HG03520 (cell line): ENCODE data around the gene DOK4.

Experiments
- ATAC-seq: cut with Tn5 transposase; IDR thresholded peaks from one replicate; pipeline ENCODE4 v1.9.1; 2021; ENCODE audit warnings: mild to moderate bottlenecking, moderate library complexity; ENCODE audit not compliant: unreplicated experiment

The DOK4 gene

GRCh38 chr16:57478396-57479204, 7.7 kb downstream of the DOK4 start:
- ATAC-seq, result no peak

DNA sequence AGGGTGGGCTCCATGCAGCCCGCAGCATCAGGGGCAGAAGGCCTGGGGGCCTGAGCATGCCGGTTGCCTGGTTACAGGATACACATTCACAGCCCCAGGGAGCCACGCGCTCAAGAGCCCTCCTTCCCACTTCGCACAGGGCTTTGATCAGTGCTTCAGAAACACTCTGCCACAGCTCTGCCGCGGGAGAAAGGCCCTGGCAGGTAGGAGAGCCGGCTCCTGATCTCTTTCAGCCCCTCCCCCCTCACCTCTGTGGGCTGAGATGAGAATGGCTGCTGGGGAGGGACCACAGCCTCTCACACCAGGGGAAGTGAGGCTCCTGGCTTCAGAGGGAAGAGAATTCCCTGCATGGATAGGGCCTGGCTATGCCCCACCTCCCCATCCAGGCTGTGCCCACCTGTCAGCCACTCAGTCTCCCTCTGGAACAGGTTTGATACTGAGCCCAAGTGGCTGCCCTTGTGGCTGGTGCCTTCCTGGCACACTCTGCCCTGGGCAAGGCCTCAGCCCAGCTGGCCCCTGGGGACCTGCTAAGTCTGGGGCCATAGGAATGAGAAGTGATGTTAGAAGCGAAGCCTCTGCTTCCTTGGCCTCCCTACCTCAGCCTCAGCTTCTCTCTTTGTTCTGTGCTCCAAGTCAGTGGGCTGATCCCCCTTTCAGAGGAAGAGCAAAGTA, 8.6 kb downstream of the DOK4 start:
- ATAC-seq, result no peak

DNA sequence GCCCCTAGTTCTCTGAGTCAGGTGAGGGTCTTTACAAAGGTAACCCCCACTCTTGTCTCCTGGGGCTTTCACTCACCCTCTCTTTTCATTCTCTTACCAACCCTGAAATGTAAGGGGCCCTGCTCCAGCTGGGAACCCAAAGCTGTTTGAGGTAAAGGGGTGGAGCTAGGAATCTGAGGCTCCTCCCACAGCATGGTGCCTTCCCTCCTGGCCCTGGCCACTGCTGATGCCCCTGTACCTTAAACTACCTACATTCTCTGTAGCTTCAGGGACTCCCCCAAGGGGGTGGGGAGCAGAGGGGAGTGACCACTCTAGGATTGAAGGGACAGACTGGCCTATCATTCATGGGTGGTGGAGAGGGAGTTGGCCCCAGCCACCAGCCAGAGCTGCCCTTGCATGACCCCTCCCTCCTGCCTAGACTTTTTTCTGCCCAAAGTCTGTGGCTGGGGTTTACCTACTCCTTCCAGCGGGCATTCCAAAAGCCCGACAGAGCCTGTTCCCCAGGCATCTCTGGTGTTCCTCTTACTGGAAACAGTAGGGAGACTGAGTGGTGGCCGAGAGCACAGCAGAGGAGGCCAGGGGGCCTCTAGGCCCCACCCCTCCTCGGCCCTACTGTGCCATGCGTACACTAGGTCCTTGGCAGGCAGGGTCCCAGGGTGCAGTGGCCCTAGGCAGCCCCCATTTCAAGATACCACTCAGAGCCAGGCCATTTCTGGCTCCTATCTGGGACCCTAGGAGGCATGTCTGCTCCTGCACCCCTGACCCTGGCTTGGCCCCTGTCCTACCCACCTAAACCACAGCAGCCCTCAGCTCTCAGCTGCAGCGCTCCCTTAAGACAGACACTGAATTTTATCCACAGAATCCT, 9.5 kb downstream of the DOK4 start:
- no peak for ATAC-seq

DNA sequence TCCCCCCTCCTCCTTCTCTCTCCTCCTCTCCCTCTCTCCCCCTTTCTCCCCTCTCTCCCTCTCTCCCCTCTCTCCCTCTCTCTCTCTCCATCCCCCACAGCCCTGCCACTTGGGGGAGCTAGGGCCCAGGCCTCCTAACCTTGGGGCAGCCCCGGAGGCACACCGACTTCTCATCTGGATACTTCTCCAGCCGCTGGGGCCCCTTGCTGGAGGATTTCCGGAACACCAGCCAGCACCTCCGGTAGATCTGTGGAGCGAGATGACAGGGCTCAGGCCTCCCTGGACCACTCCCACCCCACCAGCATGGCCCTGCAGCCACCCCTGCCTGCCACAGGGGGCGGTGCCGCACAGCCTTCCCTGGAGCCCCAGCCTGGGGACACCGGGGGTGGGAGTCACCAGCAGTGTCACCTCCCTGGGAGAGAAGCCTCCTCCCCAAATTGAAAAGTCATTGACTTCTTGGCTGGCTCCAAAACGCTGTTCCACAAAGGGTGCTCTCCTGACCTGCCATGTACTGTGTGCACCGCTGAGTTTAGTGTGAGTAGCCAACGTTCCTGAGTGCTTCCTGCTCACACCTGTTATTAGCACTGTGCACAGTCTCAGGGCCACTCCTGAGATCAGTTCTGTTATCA, 10.5 kb downstream of the DOK4 start:
- ATAC-seq, result peak; percentile 89

DNA sequence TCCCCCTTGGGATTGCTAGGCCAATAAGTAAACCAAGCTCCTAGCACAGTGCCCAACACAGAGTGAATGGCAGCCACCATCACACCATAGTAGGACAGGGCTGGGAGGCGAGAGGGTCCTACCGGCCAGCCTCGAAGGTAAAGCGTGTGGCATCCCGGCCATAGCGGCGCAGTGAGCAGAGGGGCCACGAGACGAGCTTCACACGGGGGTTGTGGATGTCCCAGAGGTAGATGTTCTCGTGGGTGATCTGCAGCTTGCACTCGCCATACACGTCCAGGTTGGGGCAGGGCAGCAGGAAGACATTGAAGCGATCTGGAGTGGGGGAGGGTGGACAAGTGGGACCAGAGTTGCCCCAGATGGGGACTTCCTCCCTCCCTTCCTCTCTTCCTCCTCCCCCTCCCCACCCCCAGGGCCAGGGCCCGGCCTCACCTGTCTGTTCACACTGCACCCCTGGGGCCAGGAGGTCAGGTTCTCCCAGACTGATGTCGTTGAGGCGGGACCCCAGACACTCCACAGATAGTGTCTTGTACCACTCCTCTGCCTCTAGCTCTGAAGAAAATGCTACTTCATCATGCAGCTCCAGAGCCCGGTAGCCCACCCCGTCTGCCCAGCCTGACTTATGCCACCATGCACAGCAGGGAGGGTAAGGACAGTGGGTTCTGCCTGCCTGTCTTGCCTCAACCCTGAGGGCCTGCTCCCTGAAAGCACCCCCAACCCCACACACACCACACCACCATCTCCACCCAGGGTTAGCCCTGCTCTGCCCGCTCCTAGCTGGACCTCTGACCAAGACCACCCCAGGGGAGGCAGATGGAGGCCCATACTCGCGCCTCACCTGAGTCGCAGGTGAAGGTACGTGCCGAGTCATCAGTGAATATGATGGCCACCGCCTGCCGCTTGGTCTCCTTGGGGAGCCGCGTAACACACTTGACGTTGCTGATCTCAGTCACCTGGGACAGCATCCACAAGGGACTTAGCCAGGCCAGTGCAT, 11.3 kb downstream of the DOK4 start:
- no peak for ATAC-seq

- no peak for ATAC-seq
Observed at GRCh38 chr16:57473906-57474305, 12.4 kb downstream of the DOK4 start.

GRCh38 chr16:57473176-57473840, 13.0 kb downstream of the DOK4 start:
- ATAC-seq, result no peak

DNA sequence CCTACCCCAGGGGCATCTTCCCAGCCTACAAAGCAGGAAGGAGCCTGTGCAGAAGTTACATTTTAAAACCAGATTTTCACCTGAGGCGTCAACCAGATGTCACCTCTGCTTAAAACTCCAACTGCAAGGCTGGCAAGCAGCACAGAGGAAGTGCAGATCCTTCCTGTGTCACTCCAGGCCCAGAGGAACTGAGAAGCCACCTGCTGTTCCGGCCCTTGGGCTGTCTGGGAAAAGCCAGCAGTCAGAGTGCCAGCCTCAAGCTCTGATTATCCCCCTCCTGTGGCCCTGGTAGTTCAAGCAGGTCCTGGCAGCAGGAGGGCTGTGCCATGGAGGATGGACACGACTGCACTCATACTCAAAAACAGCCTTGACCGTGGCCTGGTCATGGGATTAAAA, 13.6 kb downstream of the DOK4 start:
- no peak for ATAC-seq

- ATAC-seq, result no peak
Observed at GRCh38 chr16:57471852-57472664, 14.2 kb downstream of the DOK4 start.

- ATAC-seq, result no peak
Observed at GRCh38 chr16:57471209-57471608, 15.1 kb downstream of the DOK4 start.

GRCh38 chr16:57470711-57471110, 15.6 kb downstream of the DOK4 start:
- ATAC-seq, result no peak

DNA sequence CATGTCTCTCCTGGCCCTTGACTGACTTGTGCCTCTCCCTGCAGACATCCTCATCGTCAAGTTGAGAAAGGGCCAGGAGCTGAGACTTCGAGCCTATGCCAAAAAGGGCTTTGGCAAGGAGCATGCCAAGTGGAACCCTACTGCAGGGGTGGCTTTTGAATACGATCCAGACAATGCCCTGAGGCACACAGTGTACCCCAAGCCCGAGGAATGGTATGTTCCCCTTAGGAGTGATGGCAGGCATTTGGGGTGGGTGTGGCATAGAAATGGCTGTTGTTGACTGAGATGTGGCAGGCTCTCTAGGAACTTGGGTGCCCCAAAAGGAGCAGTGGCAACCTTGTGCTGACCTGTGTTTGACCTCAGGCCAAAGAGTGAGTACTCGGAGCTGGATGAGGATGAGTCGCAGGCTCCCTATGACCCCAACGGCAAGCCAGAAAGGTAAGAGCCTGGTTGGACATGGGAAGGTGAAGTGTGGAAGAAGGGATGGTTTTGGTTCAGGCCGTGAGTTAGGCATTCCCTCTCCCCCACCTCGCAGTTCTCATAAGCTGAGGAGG, 16.3 kb downstream of the DOK4 start:
- no peak for ATAC-seq

DNA sequence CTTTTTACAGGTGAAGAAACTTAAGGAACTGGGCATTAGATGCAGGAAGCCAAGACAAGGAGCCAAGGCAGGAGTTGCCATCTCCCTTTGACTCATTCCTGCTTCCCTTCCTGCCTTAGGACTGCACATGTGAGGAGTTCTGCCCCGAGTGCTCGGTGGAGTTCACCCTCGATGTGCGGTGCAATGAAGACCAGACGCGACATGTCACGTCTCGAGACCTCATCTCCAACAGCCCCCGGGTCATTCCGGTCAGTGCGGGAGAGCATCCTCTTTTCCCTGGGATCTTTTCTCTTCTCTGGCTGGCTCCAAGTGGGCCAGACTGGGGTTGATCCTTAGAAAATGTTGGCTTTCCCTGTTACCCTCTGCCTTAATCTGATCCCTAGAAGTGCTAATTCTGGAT, 17.2 kb downstream of the DOK4 start:
- ATAC-seq, result no peak

DNA sequence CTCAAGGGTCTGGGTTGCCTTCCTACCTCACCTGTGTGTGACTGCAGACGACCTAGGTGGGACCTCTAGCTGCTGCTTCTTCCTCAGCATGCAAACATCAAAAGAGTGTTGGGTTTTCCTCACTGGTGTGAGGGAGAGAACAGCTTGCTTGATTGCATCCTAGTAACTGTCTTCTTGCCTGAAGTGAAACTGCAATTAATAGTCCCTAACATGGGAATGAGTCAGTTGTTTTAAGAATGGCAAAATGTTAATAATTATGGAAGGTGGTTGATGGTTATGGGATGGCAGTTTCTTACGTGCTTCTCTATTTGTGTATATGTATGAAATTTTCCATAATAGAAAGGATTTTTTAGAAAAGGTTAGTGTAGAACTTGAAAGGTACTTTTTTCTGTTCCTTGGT, 17.9 kb downstream of the DOK4 start:
- no peak for ATAC-seq

GRCh38 chr16:57464523-57464922, 21.8 kb downstream of the DOK4 start:
- ATAC-seq, result no peak

GRCh38 chr16:57462978-57463362, 23.3 kb downstream of the DOK4 start:
- ATAC-seq, result no peak

GRCh38 chr16:57462209-57462977, 23.9 kb downstream of the DOK4 start, which contains the start of gene POLR2C:
Gene POLR2C, plus strand, starts transcription at chr16:57462679. Its CDS starts 46 bp downstream, at chr16:57462725.
- ATAC-seq, result peak; percentile 75
